ENCODE data around the gene TFIP11. TPM values are rescaled to one million over a fixed set of nuclear protein-coding genes. Genes with fewer than 3 reads are reported as not detected.
A peak's percentile ranks its signal among the peaks of the same experiment; 100 is the strongest.

TFIP11 gene
- total and polyA plus RNA-seq, 4 donors: 14.3 to 31.7 (median 24.6) TPM

DNA sequence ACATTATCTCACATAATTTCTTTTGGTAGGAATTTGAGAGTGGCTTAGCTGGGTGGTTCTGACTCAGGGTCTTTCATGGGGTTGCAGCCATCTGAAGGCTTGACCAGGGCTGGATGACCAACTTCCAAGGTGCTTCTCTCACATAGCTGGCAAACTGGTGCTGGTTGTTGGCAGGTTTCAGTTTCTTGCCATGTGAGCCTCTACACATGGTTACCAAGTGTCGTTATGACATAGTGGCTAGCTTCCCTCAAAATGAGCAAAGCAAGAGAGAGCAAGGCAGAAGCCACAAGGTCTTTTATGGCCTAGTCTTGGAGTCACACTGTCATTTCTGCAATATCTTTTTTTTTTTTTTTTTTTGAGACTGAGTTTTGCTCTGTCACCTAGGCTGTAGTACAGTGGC is 4.2 kb upstream of the TFIP11 start:
- H3K4me1 ChIP-seq (ENCODE audit: control insufficient read depth in 4 of 4, insufficient read depth in 4 of 4, low read length in 3 of 4): peaks cover 5 to 40% (median 27%) of the 10 kb centered on the region in 4 donors
- 35% methylated on average over 1 of the region's 1 CpG for WGBS
- no peaks in the 10 kb centered on the region for H3K9me3 ChIP-seq (ENCODE audit: control insufficient read depth in 4 of 4, low read length in 3 of 4)
- DNase-seq (ENCODE audit: low spot score): no peak
- peak overlapping the region; percentile 43 to 55 for H3K27ac ChIP-seq (ENCODE audit: low read depth in 1 of 2, low read length in 2 of 2)
- H3K27me3 ChIP-seq (ENCODE audit: control insufficient read depth in 4 of 4, insufficient read depth in 4 of 4, low read length in 3 of 4): no peaks in the 10 kb centered on the region
- H3K4me3 ChIP-seq (ENCODE audit: low read depth in 1 of 3, low read length in 3 of 3): no peak overlapping the region
- H3K36me3 ChIP-seq (ENCODE audit: control insufficient read depth in 4 of 4, insufficient read depth in 3 of 4, low read depth in 1 of 4, low read length in 3 of 4): no peaks in the 10 kb centered on the region
- peak overlapping the region in 1 of 2 donors; percentile 44 for H3K9ac ChIP-seq (ENCODE audit: low read depth in 1 of 2, low read length in 2 of 2)
- TF ChIP-seq FOXA2 (IDR thresholded peaks at IDR 0.05) (no peak), TAF1 (conservative IDR thresholded peaks at IDR 0.05) (no peak), HNF4A (conservative IDR thresholded peaks at IDR 0.05) (no peak), FOXA1 (IDR thresholded peaks at IDR 0.05) (no peak), YY1 (IDR thresholded peaks at IDR 0.05) (no peak), HNF4G (IDR thresholded peaks at IDR 0.05) (no peak), RAD21 (IDR thresholded peaks at IDR 0.05) (no peak), EGR1 (IDR thresholded peaks at IDR 0.05; ENCODE audit: low read depth in 2 of 2) (no peak), JUND (IDR thresholded peaks at IDR 0.05) (no peak), SP1 (IDR thresholded peaks at IDR 0.05) (no peak)
- TF ChIP-seq, protein P1, sequence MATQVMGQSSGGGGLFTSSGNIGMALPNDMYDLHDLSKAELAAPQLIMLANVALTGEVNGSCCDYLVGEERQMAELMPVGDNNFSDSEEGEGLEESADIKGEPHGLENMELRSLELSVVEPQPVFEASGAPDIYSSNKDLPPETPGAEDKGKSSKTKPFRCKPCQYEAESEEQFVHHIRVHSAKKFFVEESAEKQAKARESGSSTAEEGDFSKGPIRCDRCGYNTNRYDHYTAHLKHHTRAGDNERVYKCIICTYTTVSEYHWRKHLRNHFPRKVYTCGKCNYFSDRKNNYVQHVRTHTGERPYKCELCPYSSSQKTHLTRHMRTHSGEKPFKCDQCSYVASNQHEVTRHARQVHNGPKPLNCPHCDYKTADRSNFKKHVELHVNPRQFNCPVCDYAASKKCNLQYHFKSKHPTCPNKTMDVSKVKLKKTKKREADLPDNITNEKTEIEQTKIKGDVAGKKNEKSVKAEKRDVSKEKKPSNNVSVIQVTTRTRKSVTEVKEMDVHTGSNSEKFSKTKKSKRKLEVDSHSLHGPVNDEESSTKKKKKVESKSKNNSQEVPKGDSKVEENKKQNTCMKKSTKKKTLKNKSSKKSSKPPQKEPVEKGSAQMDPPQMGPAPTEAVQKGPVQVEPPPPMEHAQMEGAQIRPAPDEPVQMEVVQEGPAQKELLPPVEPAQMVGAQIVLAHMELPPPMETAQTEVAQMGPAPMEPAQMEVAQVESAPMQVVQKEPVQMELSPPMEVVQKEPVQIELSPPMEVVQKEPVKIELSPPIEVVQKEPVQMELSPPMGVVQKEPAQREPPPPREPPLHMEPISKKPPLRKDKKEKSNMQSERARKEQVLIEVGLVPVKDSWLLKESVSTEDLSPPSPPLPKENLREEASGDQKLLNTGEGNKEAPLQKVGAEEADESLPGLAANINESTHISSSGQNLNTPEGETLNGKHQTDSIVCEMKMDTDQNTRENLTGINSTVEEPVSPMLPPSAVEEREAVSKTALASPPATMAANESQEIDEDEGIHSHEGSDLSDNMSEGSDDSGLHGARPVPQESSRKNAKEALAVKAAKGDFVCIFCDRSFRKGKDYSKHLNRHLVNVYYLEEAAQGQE (IDR thresholded peaks at IDR 0.05): no peak
- TF ChIP-seq, protein P2, sequence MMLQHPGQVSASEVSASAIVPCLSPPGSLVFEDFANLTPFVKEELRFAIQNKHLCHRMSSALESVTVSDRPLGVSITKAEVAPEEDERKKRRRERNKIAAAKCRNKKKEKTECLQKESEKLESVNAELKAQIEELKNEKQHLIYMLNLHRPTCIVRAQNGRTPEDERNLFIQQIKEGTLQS (IDR thresholded peaks at IDR 0.05): no peak
- TF ChIP-seq, protein P3, sequence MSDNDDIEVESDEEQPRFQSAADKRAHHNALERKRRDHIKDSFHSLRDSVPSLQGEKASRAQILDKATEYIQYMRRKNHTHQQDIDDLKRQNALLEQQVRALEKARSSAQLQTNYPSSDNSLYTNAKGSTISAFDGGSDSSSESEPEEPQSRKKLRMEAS (IDR thresholded peaks at IDR 0.05): no peak
- TF ChIP-seq, protein P4, sequence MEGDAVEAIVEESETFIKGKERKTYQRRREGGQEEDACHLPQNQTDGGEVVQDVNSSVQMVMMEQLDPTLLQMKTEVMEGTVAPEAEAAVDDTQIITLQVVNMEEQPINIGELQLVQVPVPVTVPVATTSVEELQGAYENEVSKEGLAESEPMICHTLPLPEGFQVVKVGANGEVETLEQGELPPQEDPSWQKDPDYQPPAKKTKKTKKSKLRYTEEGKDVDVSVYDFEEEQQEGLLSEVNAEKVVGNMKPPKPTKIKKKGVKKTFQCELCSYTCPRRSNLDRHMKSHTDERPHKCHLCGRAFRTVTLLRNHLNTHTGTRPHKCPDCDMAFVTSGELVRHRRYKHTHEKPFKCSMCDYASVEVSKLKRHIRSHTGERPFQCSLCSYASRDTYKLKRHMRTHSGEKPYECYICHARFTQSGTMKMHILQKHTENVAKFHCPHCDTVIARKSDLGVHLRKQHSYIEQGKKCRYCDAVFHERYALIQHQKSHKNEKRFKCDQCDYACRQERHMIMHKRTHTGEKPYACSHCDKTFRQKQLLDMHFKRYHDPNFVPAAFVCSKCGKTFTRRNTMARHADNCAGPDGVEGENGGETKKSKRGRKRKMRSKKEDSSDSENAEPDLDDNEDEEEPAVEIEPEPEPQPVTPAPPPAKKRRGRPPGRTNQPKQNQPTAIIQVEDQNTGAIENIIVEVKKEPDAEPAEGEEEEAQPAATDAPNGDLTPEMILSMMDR (IDR thresholded peaks at IDR 0.05; ENCODE audit: low read depth, low read length, missing input control): no peak

DNA sequence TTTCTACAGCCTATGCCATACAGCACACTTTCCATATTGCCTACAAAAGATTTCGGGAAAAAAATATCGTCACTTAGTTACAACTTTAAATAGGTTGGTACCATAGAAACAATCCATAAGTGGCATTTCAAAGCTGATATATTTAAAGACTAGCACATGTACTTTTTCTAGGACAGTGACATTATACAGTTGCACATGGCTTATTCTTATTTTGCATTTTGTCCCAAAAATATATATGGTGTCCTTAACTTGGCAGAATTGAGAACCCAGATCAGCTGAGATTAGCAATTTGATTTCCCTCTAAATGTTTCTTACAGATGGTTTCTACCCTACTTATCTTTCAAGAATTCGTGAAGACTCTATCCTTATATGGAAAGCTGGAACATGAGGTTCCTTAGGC is 3.7 kb upstream of the TFIP11 start:
- peaks cover 7 to 45% (median 33%) of the 10 kb centered on the region in 4 donors for H3K4me1 ChIP-seq (ENCODE audit: control insufficient read depth in 4 of 4, insufficient read depth in 4 of 4, low read length in 3 of 4)
- DNase-seq (ENCODE audit: low spot score): no peak
- no peak overlapping the region for H3K4me3 ChIP-seq (ENCODE audit: low read depth in 1 of 3, low read length in 3 of 3)
- no peaks in the 10 kb centered on the region for H3K9me3 ChIP-seq (ENCODE audit: control insufficient read depth in 4 of 4, low read length in 3 of 4)
- TF ChIP-seq, protein P1 (IDR thresholded peaks at IDR 0.05): no peak
- no peak for TF ChIP-seq GABPA (IDR thresholded peaks at IDR 0.05 in 1 of 2, conservative IDR thresholded peaks at IDR 0.05 in 1 of 2)
- no peak for TF ChIP-seq RAD21 (IDR thresholded peaks at IDR 0.05)
- TF ChIP-seq, protein P2 (IDR thresholded peaks at IDR 0.05): no peak
- no peak for TF ChIP-seq HNF4A (conservative IDR thresholded peaks at IDR 0.05)
- no peak for TF ChIP-seq NR2F2 (IDR thresholded peaks at IDR 0.05)
- TF ChIP-seq JUND (IDR thresholded peaks at IDR 0.05): no peak
- TF ChIP-seq YY1 (IDR thresholded peaks at IDR 0.05): no peak
- TF ChIP-seq FOXA1 (IDR thresholded peaks at IDR 0.05): no peak
- no peak for TF ChIP-seq FOXA2 (IDR thresholded peaks at IDR 0.05)
- TF ChIP-seq HNF4G (IDR thresholded peaks at IDR 0.05): no peak
- TF ChIP-seq, protein P4 (IDR thresholded peaks at IDR 0.05; ENCODE audit: low read depth, low read length, missing input control): no peak
- TF ChIP-seq, protein P3 (IDR thresholded peaks at IDR 0.05): no peak
- no peak for TF ChIP-seq RXRA (IDR thresholded peaks at IDR 0.05)
- H3K36me3 ChIP-seq (ENCODE audit: control insufficient read depth in 4 of 4, insufficient read depth in 3 of 4, low read depth in 1 of 4, low read length in 3 of 4): no peaks in the 10 kb centered on the region
- H3K27me3 ChIP-seq (ENCODE audit: control insufficient read depth in 4 of 4, insufficient read depth in 4 of 4, low read length in 3 of 4): no peaks in the 10 kb centered on the region
- peak overlapping the region in 1 of 2 donors; percentile 43 for H3K27ac ChIP-seq (ENCODE audit: low read depth in 1 of 2, low read length in 2 of 2)
- H3K9ac ChIP-seq (ENCODE audit: low read depth in 1 of 2, low read length in 2 of 2): no peak overlapping the region
- 92% methylated on average over 3 of the region's 3 CpGs for WGBS

Data from liver (tissue), 9 donors.